Measurements from ENCODE around the gene SEMA6C.

SEMA6C gene

DNA sequence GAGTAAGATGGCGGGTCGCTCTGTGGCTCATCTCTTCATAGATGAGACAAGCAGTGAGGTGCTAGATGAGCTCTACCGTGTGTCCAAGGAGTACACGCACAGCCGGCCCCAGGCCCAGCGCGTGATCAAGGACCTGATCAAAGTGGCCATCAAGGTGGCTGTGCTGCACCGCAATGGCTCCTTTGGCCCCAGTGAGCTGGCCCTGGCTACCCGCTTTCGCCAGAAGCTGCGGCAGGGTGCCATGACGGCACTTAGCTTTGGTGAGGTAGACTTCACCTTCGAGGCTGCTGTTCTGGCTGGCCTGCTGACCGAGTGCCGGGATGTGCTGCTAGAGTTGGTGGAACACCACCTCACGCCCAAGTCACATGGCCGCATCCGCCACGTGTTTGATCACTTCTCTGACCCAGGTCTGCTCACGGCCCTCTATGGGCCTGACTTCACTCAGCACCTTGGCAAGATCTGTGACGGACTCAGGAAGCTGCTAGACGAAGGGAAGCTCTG, 12.4 kb upstream of the SEMA6C start:
- DNase-seq = no peak

DNA sequence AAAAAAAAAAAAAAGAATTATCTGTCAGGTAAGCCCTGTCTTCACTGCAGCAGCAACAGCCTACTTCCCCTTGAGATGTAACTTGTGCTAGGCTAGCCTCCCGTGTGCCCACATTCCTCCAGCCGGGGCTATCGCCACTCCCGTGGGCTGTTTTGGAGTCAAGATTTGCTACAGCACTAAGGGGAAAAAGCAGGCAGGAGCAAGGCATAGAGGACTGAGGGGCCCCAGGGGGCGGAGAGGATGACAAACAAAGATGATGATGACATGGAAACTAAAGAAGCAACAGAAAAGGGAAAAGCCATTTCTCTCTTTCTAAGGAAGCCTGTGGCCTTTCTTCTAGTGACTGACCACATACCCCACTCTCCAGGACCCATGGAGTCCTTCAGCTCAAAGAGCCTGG, 11.9 kb upstream of the SEMA6C start:
- DNase-seq = peak; percentile 60

- DNase-seq = peak; percentile 60
Measured at GRCh38 chr1:151157067-151157531, 10.7 kb upstream of the SEMA6C start.

- DNase-seq = peak; percentile 82
Measured at GRCh38 chr1:151156515-151156819, 10.0 kb upstream of the SEMA6C start, which contains the start of gene TNFAIP8L2. Gene TNFAIP8L2 (plus strand): TSS chr1:151156649. CDS start chr1:151158698, 2,049 bp downstream.

DNA sequence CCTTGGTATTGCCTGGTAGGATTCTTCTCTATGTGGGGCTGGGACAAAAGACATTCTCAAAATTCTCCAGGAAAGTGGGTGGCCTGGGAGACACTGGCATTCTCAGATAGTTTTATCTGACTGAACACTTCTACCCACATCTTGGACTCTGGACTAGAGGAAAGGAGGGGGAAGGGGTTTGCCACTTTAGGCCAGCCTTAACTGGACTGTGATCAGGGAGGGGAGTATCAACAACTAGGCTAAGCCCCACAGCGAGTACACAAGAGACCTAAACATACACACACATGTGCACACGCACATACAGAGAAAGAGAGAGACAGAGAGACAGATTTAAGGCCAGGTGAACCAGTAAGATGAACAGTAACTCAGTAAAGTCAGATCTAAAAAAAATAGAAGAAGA, 1.2 kb upstream of the SEMA6C start:
- DNase-seq = no peak

- no peak for DNase-seq
Measured at GRCh38 chr1:151147132-151147503, 687 bp upstream of the SEMA6C start.

- DNase-seq = no peak
Measured at GRCh38 chr1:151146072-151146411, 389 bp downstream of the SEMA6C start.

- peak; percentile 25 for DNase-seq
Measured at GRCh38 chr1:151145304-151146071, 943 bp downstream of the SEMA6C start.

DNA sequence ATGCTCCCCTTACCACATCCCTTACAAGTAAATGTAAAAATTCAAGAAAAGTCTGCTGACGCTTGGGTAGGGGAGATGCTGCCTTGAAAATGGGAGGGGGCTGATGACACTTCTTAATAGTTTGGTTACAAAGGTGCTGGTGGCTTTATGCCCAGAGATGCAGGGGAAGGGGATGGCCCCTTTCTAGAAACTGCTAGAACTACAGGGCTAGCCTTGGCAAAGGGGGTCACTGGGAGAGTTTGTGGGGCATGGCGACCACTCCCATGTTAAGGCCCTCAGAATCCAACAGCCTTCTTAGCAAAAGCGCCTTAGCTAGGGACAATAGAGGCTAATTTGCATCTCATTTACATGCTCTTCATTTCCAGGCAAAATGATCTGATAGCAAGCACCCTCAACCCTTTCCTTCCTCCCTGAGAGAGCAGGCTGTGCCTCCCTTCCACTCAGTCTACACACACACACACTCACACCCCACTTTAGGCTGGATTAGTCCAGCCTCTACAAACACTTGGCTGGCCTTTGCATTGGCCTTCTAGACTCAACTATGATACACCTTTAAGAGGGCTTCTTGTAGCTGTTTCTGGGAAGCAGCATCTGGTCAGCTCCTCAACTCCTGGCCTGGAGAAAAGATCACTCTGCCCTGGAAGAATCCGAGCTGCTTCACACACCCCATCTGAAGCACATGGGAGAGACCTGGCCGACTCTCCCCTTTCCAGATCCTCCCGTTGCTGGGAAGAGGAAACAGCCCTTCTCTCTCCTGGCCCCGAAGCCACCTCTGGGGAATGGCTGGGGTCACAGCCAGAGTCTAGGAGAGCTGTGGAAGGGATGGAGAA, 1.7 kb downstream of the SEMA6C start:
- DNase-seq = no peak

DNA sequence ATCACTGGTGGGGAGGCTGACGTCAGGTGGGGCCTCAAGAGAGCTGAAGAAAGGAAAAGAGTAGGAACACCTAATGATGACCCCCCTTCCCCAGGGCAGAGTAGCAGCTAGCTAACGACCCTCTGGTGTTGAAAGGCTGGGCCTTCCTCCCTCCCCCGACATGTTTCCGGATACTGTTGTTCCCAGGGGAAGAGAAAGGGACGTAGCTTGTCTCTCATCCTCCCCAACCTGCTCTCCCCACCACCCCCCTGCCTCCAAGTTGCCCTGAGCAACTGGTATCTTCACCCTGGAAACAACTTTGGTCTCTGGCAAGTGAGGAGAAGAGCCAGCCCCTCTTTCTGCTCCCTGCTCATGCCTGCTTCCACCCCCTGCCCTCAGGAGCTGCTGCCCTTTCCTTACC, 2.4 kb downstream of the SEMA6C start:
- DNase-seq = no peak

DNA sequence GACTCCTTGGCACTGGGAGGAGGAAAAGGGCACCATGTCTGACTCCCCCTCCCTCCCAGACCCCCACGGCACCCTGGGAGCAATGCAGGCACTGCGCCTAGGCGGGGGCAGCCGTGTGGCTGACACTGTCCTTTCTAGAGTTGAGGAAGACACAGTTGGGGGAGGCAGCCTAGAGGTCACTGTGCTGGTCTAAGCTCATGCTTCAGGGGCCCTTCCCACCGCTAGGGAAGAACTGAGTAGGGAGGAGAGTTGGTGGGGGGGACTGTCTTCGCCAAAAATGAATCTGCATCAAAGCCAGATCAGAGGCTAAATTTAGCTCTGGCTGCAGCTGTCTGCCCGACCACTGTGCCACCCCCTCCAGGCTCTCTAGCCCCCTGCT, 3.4 kb downstream of the SEMA6C start:
- DNase-seq = no peak

- DNase-seq = no peak
Measured at GRCh38 chr1:151142411-151143056, 3.9 kb downstream of the SEMA6C start.

GRCh38 chr1:151137789-151138188, 8.6 kb downstream of the SEMA6C start:
- DNase-seq = no peak

DNA sequence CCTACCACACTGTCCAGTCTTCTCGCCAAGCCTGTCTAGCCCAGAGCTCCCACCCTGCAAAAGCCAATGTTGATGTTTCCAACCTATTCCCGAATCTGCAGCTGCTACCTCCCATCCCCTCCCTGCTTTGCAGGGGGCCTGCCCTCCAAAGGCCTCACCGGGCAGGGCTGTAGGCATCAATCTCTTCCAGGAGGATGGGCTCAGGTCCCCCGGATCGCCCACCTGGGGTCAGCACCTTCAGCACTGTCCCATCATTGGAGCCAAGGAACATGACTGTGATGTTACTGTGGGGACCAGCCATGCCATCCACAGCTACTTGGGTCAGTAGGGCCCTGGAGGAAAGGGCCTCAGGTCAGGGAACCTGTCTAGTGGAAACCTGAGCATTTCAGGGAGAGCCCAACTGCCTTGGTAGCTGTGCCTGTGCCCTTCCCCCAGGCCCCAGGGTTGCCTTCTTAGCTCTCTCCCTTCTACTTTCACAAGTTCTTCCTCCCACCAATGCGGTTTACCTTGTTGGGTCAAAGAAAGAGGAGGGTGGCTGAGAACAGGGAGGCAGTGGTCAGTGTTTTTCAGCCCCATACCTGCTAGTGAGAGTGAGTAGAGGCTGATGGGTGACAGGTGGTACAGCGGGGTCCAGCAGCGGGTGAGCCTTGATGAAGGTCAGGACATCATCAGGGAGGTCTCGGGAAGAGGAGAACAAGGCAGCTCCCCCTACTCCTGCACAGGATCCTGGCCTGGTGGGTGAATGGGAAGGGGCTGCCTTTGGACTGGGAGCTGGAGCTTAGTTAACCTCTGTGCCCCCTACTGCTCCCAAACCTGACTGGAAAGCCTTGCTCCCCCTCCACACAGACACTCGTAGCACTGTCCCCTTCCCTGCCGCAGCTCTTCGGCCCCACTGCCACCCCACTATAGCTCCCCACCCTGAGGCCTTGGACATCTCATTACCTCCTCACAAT, 10.7 kb downstream of the SEMA6C start:
- DNase-seq = no peak

- DNase-seq = no peak
Measured at GRCh38 chr1:151134991-151135390, 11.4 kb downstream of the SEMA6C start.

- no peak for DNase-seq
Measured at GRCh38 chr1:151134396-151134795, 12.0 kb downstream of the SEMA6C start.

GRCh38 chr1:151133018-151133806, 13.2 kb downstream of the SEMA6C start:
- DNase-seq = no peak

DNA sequence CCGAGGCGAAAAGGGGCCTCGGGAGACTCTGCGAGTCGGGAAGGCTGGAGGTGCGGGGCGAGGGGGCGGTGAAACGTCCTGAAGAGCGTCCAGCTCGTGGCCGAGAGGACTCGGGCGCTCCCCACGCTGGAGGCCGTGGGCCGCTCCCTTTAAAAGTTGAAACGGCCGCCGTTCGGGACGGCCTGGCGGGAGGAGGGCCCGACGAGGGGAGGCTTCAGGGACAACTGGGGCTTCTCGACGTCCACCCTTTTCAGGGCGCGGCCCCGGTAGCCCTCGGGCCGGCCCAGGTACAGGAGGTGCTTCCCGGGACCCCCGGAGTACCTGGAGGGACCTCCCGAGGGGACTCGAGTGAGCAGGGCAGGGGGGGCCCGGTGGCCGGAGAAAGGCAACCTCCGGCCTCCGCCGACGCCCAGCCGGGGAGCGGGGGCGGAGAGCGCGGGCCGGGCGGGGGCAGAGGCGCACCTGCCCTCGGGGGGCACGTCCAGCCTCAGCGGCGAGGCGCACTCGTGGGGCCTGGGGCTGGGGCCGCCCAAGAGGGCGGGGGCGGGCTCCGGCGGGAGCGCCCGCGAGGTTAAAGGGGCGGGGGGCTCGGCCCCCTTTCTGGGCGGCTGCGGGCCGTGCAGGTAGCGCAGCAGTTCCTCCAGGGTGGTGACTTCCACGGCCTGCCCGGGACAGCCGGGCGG, 14.0 kb downstream of the SEMA6C start:
- no peak for DNase-seq

DNA sequence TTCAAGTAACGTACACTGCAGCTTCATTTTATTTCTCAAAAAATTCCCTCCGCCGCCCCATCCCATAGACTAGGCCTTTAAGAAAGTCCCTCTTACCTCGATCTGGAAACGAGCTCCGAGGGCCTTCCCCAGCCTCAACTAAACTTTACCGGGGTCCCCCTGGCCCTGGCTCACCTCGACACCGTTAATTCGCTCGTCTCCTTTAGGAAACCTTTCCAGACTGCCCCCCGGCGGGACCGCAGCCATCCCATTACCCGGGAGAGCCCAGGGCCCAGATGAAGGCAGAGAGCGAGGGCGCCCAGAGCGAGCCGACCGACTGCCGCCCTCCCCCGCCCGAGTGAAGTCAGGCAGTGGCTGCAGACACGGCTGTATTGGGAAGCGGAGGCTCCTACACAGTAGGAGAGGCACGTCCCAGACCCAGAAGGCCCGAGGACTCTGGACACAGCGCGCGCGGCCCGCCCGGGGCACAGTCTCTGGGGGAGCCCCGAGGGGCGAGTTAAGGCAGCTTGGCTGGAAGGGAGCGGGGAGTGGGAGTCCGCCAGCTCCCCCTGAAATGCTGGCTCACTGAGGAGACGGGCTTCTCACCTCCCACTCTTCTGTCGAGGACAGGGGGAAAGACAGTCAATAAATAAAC, 14.6 kb downstream of the SEMA6C start:
- DNase-seq = no peak

GRCh38 chr1:151130987-151131586, 15.3 kb downstream of the SEMA6C start:
- DNase-seq = peak; percentile 79

Measured in activated naive CD4-positive, alpha-beta T cell treated with Interleukin-2 at 50 U/mL for 16 hours (primary cell).